DND-41 (cell line): Measurements from ENCODE around the gene KIF21A.

Source experiments
- CTCF ChIP-seq: IDR thresholded peaks from 2 replicates; pipeline ENCODE4 v1.5.1; 2012; ENCODE audit warnings: borderline replicate concordance, low read length, moderate library complexity, mild to moderate bottlenecking; ENCODE audit not compliant: poor library complexity, severe bottlenecking; ENCODE audit errors: extremely low read depth
- EZH2 ChIP-seq: IDR thresholded peaks from 3 replicates; pipeline ENCODE4 v1.6.1; 2012; ENCODE audit warnings: borderline replicate concordance, low read depth, mild to moderate bottlenecking, moderate library complexity, low read length, inconsistent platforms; ENCODE audit not compliant: severe bottlenecking

- no peak for TF ChIP-seq CTCF
- no peak for TF ChIP-seq EZH2
These were observed 9.1 kb upstream of the KIF21A start for GRCh38 chr12:39451977-39452376.
